Mucosa of descending colon (tissue), 3 donors: ENCODE measurements around the gene ASB10. TPM values are rescaled to one million over a fixed set of nuclear protein-coding genes. Genes with fewer than 3 reads are reported as not detected.

Source experiments
- ATAC-seq: fragments of 200-7000 bp; cut with Tn5 transposase; one replicate; pipeline ENCODE4 v1.9.1; 2020; ENCODE audit warnings: mild to moderate bottlenecking, moderate library complexity
- DNase-seq, 3 donors: peaks; one replicate each; pipeline ENCODE4 v3.0.0-alpha.2; 2020
- H3K36me3 ChIP-seq: fragments of 200-600 bp; one replicate; pipeline ENCODE4 v1.8.0; 2021; ENCODE audit warnings: low read depth, mild to moderate bottlenecking
- H3K4me1 ChIP-seq: fragments of 200-600 bp; one replicate; pipeline ENCODE4 v1.8.0; 2021; ENCODE audit warnings: low read depth, mild to moderate bottlenecking
- H3K4me3 ChIP-seq: fragments of 200-600 bp; one replicate; pipeline ENCODE4 v1.8.0; 2021; ENCODE audit warnings: mild to moderate bottlenecking
- H3K9me3 ChIP-seq: fragments of 200-600 bp; one replicate; pipeline ENCODE4 v1.8.0; 2021; ENCODE audit warnings: mild to moderate bottlenecking
- intact Hi-C, 2 donors: fragments of 100-400 bp; cut with DNase I in 1 of 2; cut with micrococcal nuclease in 1 of 2; formaldehyde crosslinking; loops; one replicate each; pipeline versions ENCODE4 v1.11.0 to v1.11.1; 2022; cut with DNase I, micrococcal nuclease
- total RNA-seq, 3 donors: library from RNA; stranded (reverse); fragmentation: NEBNext Ultra II Directional in 2 of 3; extraction: Animal tissue kit (Norgen Biotek cat#: 25700) in 2 of 3; gene quantifications; one replicate each; pipeline versions ENCODE4 v1.2.1 to v1.2.4, GENCODE V29; 2021 to 2023
- TF ChIP-seq, protein P1 (sequence below): fragments of 200-600 bp; IDR thresholded peaks from one replicate; pipeline ENCODE4 v1.8.0; 2022; ENCODE audit warnings: antibody characterized with exemption, mild to moderate bottlenecking
- donor health status: DM: no; HTN: no; CAD: no; lungs with moderate emphysema.
- donor health status: DM: no; HTN: no; CAD: no.
- donor health status: DM: no; HTN: yes; CAD: no.

ASB10 gene
- total RNA-seq, 3 donors from 2014 or later, result not detected

DNA sequence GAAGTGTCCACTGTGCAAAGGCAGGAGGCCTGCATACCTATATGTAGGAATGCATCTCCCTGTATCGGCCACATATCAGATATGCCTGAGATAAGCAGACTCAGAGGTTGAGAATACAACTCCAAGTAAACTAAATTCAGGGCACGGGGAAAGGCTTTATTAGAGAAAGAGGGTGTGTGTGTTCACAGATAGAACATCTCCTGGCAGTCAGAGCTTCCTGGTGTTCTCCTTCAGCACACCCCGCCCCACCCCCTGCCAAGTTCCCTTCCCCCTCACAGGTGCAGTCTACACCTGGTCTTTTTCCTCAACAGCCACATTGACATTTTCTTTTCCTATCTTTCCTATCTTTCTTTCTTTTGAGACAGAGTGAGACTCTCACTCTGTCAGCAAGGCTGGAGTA, 36.7 kb downstream of the ASB10 start:
- ATAC-seq (peak; percentile 93), DNase-seq (peak; percentile 52 to 65 (median 62))
- intact Hi-C loops, result no loop called here
- Histone ChIP-seq H3K9me3 (no peaks in the 10 kb centered on the region), H3K36me3 (no peaks in the 10 kb centered on the region), H3K4me1 (no peaks in the 10 kb centered on the region), H3K4me3 (no peak overlapping the region)
- TF ChIP-seq, protein P1, sequence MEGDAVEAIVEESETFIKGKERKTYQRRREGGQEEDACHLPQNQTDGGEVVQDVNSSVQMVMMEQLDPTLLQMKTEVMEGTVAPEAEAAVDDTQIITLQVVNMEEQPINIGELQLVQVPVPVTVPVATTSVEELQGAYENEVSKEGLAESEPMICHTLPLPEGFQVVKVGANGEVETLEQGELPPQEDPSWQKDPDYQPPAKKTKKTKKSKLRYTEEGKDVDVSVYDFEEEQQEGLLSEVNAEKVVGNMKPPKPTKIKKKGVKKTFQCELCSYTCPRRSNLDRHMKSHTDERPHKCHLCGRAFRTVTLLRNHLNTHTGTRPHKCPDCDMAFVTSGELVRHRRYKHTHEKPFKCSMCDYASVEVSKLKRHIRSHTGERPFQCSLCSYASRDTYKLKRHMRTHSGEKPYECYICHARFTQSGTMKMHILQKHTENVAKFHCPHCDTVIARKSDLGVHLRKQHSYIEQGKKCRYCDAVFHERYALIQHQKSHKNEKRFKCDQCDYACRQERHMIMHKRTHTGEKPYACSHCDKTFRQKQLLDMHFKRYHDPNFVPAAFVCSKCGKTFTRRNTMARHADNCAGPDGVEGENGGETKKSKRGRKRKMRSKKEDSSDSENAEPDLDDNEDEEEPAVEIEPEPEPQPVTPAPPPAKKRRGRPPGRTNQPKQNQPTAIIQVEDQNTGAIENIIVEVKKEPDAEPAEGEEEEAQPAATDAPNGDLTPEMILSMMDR, result no peak

DNA sequence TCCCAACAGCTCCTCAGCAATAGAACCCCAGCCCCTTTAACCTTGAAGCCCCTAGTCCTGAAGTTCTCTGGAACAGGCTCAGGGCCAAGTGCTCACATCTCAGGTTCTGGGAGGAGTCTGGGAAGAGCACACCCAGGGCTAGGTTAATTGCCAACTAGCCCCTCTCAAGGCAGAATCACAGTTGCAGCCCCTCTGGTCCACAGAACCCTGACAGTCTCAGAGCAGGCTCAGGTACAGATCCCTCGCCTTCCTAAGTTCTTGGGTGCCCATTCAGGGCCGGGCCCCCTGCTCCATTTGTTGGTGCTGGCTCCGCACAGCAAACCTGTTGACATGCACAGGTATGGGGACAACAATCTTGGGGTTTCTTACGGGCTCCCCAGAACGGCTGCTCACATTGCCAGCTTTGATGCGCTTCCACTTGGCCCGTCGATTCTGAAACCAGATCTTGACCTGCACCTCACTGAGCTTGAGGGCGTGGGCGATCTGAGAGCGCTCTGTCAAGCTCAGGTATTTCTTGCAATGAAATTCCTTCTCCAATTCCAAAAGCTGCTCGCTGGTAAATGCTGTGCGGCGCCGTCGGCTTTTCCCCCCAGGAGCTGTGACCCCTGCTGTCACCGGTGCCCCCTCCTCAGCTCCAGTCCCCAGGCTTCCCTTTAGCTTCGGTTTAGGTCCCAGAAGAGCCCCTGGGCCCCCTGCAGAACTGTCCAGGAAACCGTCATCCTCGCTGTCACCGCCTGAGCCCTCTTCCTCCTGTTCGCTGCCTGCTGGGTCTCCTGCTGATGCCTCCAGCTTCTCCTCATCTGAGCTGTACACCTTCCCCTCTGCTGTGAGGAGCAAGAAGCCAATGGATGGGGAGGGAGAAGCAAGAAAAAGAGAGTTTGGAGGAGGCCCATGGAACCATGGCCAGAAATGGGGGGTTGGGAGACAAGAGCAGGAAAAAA, 38.5 kb downstream of the ASB10 start:
- DNase-seq, result no peak
- no peak for ATAC-seq

GRCh38 chr7:151146761-151147160, 40.3 kb downstream of the ASB10 start:
- H3K9me3 ChIP-seq, result no peaks in the 10 kb centered on the region
- H3K4me3 ChIP-seq, result no peak overlapping the region
- DNase-seq (no peak), ATAC-seq (no peak)
- H3K4me1 ChIP-seq, result no peaks in the 10 kb centered on the region
- intact Hi-C loops, result no loop called here
- H3K36me3 ChIP-seq, result no peaks in the 10 kb centered on the region
- TF ChIP-seq, protein P1, result no peak

More for the DNA sequence above, 38.5 kb downstream of the ASB10 start:
- intact Hi-C loops, result no loop called here
- TF ChIP-seq, protein P1, result no peak
- H3K36me3 ChIP-seq, result no peaks in the 10 kb centered on the region
- no peak overlapping the region for H3K4me3 ChIP-seq
- H3K4me1 ChIP-seq, result no peaks in the 10 kb centered on the region
- no peaks in the 10 kb centered on the region for H3K9me3 ChIP-seq

GRCh38 chr7:151144387-151144786, 42.7 kb downstream of the ASB10 start:
- no peak for DNase-seq
- Histone ChIP-seq H3K4me1 (no peaks in the 10 kb centered on the region), H3K9me3 (no peaks in the 10 kb centered on the region), H3K36me3 (no peaks in the 10 kb centered on the region), H3K4me3 (no peak overlapping the region)
- TF ChIP-seq, protein P1, result no peak
- intact Hi-C loops, result no loop called here
- no peak for ATAC-seq

DNA sequence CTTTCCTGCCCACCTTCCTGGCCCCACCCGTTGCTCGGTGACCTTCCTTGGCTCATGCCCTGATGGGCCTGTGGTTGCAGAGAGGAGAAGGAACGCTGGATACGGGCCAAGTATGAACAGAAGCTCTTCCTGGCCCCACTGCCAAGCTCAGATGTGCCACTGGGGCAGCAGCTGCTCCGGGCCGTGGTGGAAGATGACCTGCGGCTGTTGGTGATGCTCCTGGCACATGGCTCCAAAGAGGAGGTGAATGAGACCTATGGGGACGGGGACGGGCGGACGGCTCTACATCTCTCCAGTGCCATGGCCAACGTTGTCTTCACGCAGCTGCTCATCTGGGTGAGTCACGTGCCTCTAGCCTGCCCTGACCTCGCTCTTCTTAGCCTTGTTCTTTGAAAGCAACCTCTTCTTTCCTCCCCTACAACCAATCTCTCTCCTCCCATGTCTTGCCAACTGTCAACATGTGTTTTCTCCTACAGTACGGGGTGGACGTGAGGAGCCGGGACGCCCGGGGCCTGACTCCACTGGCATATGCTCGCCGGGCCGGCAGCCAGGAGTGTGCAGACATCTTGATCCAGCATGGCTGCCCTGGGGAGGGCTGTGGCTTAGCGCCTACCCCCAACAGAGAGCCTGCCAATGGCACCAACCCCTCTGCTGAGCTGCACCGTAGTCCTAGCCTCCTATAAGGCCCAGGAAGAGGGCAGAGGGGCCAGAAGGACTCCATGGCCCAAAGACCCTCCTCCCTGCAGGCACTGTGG, 43.6 kb downstream of the ASB10 start:
- DNase-seq, result no peak
- no peaks in the 10 kb centered on the region for H3K36me3 ChIP-seq

More for the DNA sequence above, 43.6 kb downstream of the ASB10 start:
- Histone ChIP-seq H3K9me3 (no peaks in the 10 kb centered on the region), H3K4me1 (no peaks in the 10 kb centered on the region), H3K4me3 (no peak overlapping the region)
- intact Hi-C loops, result no loop called here
- no peak for ATAC-seq
- TF ChIP-seq, protein P1, result no peak
